HL-60 (cell line): ENCODE measurements around the gene PLPP2.

Source experiments
- DNase-seq, 2 experiments: peaks; one replicate each; pipeline ENCODE4 v3.0.0-alpha.2; 2010 to 2020; ENCODE audit warnings: low read depth in 1 of 2, low spot score in 1 of 2
- H3K27ac ChIP-seq: fragments of 250-450 bp; sonication (Bioruptor Pico); replicated peaks from 2 replicates; pipeline ENCODE4 v1.5.1; 2020; ENCODE audit warnings: mild to moderate bottlenecking, moderate library complexity
- H3K27me3 ChIP-seq: fragments of 250-450 bp; sonication (Bioruptor Pico); 2 replicates; pipeline ENCODE4 v1.5.1; 2021; ENCODE audit warnings: mild to moderate bottlenecking, moderate library complexity; ENCODE audit not compliant: insufficient read depth, poor library complexity, severe bottlenecking
- H3K4me3 ChIP-seq: replicated peaks from 2 replicates; pipeline ENCODE4 v1.5.1; 2011; ENCODE audit warnings: mild to moderate bottlenecking, control low read depth, low read length; ENCODE audit not compliant: insufficient read depth
- GABPA ChIP-seq: IDR thresholded peaks from 2 replicates; pipeline ENCODE4 v1.6.1; 2012; ENCODE audit warnings: low read depth
- POLR2AphosphoS5 ChIP-seq: IDR thresholded peaks from 2 replicates; pipeline ENCODE4 v1.6.1; 2012; ENCODE audit warnings: low read depth
- SPI1 ChIP-seq: IDR thresholded peaks from 2 replicates; pipeline ENCODE4 v1.6.1; 2012; ENCODE audit warnings: low read depth, mild to moderate bottlenecking, borderline replicate concordance
- TF ChIP-seq, protein P1 (sequence below): IDR thresholded peaks from 2 replicates; pipeline ENCODE4 v1.6.1; 2012; ENCODE audit warnings: low read depth; ENCODE audit not compliant: insufficient replicate concordance
- TF ChIP-seq, protein P2 (sequence below): IDR thresholded peaks from one replicate; pipeline ENCODE4 v1.5.1; 2011; ENCODE audit warnings: low read length, control low read depth, inconsistent platforms; ENCODE audit not compliant: insufficient read depth

Gene PLPP2

DNA sequence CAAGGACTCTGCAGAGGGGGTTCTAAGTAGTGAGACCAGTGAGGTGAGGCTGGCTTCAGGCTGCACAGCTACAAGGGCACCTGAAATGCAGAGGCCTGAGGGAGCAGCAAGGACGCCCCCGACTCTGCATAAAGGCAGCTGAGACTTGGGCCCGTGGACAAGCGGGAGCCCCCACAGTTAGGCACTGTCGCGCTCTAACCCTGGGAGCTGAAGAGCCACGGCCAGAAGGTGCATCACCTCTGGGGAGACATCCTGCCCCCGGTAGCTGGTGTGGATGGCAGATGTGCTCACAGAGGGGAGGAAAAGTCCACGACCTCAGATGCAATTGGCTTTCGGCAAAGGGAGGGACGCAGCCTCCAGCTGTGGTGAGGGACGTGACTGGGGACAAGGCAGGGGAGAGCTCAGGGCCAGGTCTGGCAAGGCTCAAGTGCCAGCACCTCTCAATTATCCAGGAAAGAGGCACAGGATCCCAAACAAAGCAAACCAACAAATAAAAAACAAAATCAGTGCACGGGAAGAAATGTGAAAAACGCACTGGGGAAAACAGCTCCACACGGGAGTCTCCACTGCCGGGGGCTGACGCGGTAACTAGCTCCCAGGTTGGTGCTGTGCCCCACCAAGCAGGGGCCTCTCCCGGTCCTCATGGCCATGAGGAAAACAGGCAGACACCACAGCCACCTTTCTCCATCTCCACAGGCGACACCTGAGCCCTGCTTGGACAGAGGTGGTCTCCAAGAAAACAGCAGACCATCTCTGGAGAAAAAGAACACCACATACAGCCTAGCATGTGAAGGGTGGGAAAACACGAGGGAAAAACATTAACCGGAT, 23.0 kb upstream of the PLPP2 start:
- Histone ChIP-seq H3K27me3 (no peaks in the 10 kb centered on the region), H3K27ac (no peak overlapping the region), H3K4me3 (no peak overlapping the region)
- TF ChIP-seq, protein P1, sequence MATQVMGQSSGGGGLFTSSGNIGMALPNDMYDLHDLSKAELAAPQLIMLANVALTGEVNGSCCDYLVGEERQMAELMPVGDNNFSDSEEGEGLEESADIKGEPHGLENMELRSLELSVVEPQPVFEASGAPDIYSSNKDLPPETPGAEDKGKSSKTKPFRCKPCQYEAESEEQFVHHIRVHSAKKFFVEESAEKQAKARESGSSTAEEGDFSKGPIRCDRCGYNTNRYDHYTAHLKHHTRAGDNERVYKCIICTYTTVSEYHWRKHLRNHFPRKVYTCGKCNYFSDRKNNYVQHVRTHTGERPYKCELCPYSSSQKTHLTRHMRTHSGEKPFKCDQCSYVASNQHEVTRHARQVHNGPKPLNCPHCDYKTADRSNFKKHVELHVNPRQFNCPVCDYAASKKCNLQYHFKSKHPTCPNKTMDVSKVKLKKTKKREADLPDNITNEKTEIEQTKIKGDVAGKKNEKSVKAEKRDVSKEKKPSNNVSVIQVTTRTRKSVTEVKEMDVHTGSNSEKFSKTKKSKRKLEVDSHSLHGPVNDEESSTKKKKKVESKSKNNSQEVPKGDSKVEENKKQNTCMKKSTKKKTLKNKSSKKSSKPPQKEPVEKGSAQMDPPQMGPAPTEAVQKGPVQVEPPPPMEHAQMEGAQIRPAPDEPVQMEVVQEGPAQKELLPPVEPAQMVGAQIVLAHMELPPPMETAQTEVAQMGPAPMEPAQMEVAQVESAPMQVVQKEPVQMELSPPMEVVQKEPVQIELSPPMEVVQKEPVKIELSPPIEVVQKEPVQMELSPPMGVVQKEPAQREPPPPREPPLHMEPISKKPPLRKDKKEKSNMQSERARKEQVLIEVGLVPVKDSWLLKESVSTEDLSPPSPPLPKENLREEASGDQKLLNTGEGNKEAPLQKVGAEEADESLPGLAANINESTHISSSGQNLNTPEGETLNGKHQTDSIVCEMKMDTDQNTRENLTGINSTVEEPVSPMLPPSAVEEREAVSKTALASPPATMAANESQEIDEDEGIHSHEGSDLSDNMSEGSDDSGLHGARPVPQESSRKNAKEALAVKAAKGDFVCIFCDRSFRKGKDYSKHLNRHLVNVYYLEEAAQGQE, result no peak
- TF ChIP-seq SPI1 (no peak), POLR2AphosphoS5 (no peak), GABPA (no peak)
- TF ChIP-seq, protein P2, sequence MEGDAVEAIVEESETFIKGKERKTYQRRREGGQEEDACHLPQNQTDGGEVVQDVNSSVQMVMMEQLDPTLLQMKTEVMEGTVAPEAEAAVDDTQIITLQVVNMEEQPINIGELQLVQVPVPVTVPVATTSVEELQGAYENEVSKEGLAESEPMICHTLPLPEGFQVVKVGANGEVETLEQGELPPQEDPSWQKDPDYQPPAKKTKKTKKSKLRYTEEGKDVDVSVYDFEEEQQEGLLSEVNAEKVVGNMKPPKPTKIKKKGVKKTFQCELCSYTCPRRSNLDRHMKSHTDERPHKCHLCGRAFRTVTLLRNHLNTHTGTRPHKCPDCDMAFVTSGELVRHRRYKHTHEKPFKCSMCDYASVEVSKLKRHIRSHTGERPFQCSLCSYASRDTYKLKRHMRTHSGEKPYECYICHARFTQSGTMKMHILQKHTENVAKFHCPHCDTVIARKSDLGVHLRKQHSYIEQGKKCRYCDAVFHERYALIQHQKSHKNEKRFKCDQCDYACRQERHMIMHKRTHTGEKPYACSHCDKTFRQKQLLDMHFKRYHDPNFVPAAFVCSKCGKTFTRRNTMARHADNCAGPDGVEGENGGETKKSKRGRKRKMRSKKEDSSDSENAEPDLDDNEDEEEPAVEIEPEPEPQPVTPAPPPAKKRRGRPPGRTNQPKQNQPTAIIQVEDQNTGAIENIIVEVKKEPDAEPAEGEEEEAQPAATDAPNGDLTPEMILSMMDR, result no peak
- DNase-seq, result no peak

DNA sequence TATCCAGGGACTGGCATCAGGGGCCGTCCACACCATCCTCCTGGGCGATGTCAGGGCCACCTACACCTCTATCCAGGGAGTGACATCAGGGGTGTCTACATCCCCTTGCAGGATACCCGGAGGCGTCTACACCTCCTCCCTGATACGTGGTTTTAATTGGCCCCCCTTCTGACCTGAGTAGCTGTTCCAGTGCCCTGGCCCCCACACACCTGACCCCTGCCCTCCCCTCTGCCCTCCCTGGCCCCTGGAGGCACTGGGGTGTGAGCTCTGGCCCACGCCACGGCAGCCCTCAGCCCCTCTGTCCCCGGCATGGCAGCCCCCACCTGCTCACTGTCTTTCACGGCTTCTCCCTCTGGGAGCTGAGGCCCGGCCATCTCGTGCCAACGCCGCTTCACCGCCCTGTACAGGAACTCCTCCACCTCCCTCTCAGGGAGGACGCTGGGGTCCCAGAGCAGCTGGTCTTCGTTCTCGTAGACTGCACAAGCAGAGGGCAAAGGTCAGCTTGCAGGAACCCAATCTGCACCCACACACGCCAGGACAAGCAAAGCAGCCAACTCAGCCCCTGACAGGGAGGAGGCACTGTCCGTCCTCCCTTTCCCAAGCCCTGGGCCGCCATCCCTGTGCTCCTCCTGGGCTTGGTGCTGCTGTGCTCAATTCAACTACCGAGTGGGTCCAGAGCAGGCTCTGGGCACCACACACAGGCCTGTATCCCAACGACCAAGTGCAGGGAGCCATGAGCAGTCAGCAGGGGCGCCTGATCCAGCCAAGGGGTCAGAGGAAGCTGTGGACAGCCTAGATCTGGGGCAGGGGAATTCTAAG, 22.2 kb upstream of the PLPP2 start:
- TF ChIP-seq, protein P1, result no peak
- TF ChIP-seq GABPA, result no peak
- no peak for TF ChIP-seq POLR2AphosphoS5
- no peak for TF ChIP-seq SPI1
- TF ChIP-seq, protein P2, result no peak
- DNase-seq, result no peak
- Histone ChIP-seq H3K27ac (no peak overlapping the region), H3K27me3 (no peaks in the 10 kb centered on the region), H3K4me3 (no peak overlapping the region)

DNA sequence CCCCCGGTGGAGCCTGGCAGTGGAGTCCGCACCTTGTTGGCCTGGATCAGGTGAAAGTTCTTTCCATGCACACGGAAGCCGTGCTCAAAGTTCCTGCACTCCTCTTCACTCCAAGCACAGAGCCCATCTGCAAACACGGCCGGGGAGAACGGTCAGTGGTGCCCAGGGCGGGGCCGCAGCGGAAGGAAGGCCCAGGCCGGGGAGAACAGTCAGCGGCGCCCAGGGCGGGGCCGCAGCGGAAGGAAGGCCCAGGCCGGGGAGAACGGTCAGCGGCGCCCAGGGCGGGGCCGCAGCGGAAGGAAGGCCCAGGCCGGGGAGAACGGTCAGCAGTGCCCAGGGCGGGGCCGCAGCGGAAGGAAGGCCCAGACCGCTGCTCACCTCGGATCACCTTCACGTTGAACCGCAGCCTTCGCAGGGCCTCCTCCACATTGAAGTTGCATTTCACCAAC, 20.6 kb upstream of the PLPP2 start:
- H3K27ac ChIP-seq, result no peak overlapping the region
- H3K27me3 ChIP-seq, result no peaks in the 10 kb centered on the region
- H3K4me3 ChIP-seq, result no peak overlapping the region
- no peak for DNase-seq
- TF ChIP-seq, protein P1, result no peak
- TF ChIP-seq SPI1 (no peak), POLR2AphosphoS5 (no peak), GABPA (no peak)
- TF ChIP-seq, protein P2, result no peak
